Right lobe of liver (tissue), 4 donors: ENCODE results near the gene MTG1.

ENCODE experiments used
- POLR2A ChIP-seq: fragments of 450-650 bp; IDR thresholded peaks from one replicate; pipeline ENCODE4 v1.6.1; 2017; ENCODE audit warnings: antibody characterized with exemption, mild to moderate bottlenecking
- TF ChIP-seq, protein P1 (sequence below), 4 donors: fragments of 200-600 bp in 3 of 4; fragments of 450-650 bp in 1 of 4; IDR thresholded peaks; one replicate each; pipeline versions ENCODE4 v1.5.1 to v1.8.0; 2016 to 2022; ENCODE audit warnings: antibody characterized with exemption in 4 of 4, mild to moderate bottlenecking in 2 of 4
- donor health status: DM: no; HTN: no; CAD: no.
- donor health status: DM: no; HTN: no; CAD: no.
- donor health status: DM: no; HTN: yes; CAD: no.

DNA sequence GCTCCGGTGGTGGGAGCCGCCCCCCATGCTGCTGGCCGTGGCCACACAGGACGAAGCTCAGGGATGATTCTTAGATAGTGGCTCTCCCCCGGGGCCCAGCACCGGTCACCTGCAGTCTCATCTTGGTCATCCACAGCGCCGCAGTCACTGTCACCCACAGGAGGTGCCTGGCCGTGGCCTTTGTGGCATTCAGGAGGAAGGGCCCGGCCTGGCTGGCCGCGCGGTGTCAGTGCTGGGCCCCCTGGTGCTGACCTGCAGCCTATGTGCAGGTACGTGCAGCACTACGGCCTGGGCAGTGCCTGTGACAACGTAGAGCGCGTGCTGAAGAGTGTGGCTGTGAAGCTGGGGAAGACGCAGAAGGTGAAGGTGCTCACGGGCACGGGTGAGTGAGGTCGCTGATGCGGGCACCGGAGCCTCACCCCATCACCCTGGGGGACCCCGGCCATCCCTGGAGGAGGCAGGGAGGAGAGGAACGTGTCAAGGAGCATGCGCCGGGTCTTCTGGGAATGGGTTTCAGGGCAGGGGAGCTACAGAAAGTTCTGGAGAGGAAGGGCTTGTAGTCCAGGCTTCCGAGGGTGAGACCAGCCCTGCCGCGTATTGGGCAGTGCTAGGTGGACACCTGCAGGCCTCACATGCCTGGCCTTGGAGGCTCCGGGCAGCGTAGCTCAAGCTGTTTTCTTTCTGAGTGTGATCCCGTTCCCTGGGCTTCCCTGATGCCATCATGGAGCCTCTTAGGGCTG lies 25.4 kb downstream of the MTG1 start:
- TF ChIP-seq, protein P1, sequence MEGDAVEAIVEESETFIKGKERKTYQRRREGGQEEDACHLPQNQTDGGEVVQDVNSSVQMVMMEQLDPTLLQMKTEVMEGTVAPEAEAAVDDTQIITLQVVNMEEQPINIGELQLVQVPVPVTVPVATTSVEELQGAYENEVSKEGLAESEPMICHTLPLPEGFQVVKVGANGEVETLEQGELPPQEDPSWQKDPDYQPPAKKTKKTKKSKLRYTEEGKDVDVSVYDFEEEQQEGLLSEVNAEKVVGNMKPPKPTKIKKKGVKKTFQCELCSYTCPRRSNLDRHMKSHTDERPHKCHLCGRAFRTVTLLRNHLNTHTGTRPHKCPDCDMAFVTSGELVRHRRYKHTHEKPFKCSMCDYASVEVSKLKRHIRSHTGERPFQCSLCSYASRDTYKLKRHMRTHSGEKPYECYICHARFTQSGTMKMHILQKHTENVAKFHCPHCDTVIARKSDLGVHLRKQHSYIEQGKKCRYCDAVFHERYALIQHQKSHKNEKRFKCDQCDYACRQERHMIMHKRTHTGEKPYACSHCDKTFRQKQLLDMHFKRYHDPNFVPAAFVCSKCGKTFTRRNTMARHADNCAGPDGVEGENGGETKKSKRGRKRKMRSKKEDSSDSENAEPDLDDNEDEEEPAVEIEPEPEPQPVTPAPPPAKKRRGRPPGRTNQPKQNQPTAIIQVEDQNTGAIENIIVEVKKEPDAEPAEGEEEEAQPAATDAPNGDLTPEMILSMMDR (IDR thresholded peaks at IDR 0.05): no peak
- no peak for TF ChIP-seq POLR2A
